ENCODE results near the gene SLC44A2. TPM values are rescaled to one million over a fixed set of nuclear protein-coding genes. Genes with fewer than 3 reads are reported as not detected.

Gene SLC44A2
- total and polyA plus RNA-seq, 2 experiments from 2014 or later: 43.2 to 65.0 TPM

GRCh38 chr19:10660346-10660745 is 35.0 kb downstream of the SLC44A2 start (continued):
- TF ChIP-seq CTCF (conservative IDR thresholded peaks at IDR 0.05; ENCODE audit: low read depth in 2 of 2) (no peak), ZNF114 (CRISPR knock-in tag; IDR thresholded peaks at IDR 0.05) (no peak), ETS1 (IDR thresholded peaks at IDR 0.05) (no peak), POLR2AphosphoS5 (IDR thresholded peaks at IDR 0.05; ENCODE audit: low read depth) (no peak), EZH2phosphoT487 (IDR thresholded peaks at IDR 0.05; ENCODE audit: unreplicated experiment) (no peak), REST (IDR thresholded peaks at IDR 0.05; ENCODE audit: unreplicated experiment) (no peak)

GRCh38 chr19:10661946-10662345 is 36.6 kb downstream of the SLC44A2 start:
- peaks cover 96% of the 10 kb centered on the region for H4K20me1 ChIP-seq (replicated peaks; ENCODE audit: insufficient read depth)
- TF ChIP-seq ZNF331 (CRISPR knock-in tag; IDR thresholded peaks at IDR 0.05; ENCODE audit: low read depth): no peak
- TF ChIP-seq EZH2 (IDR thresholded peaks at IDR 0.05; ENCODE audit: low read depth, unreplicated experiment): no peak
- no peak for TF ChIP-seq JUNB (IDR thresholded peaks at IDR 0.05; ENCODE audit: unreplicated experiment)
- TF ChIP-seq ETS1 (IDR thresholded peaks at IDR 0.05): no peak
- TF ChIP-seq EZH2phosphoT487 (IDR thresholded peaks at IDR 0.05; ENCODE audit: unreplicated experiment): no peak
- TF ChIP-seq POLR2AphosphoS5 (IDR thresholded peaks at IDR 0.05; ENCODE audit: low read depth): no peak
- no peak for TF ChIP-seq ZNF462 (CRISPR knock-in tag; IDR thresholded peaks at IDR 0.05)

More at GRCh38 chr19:10661946-10662345, 36.6 kb downstream of the SLC44A2 start:
- Mint-ChIP-seq H3K27ac (no peak overlapping the region), H3K4me1 (peaks cover 34% of the 10 kb centered on the region), H3K4me3 (no peak overlapping the region), H3K36me3 (ENCODE audit: low read depth) (peaks cover 75% of the 10 kb centered on the region), H3K9me3 (no peaks in the 10 kb centered on the region), H3K27me3 (ENCODE audit: insufficient read depth, low read depth, poor library complexity) (peaks cover 27% of the 10 kb centered on the region)
- H3K79me2 ChIP-seq (replicated peaks; ENCODE audit: insufficient read depth): peaks cover 100% of the 10 kb centered on the region
- DNase-seq (ENCODE audit: low spot score) (no peak), ATAC-seq (no peak)
- H3K4me2 ChIP-seq: peak overlapping the region; percentile 41
- peak overlapping the region; percentile 78 for H3K27ac ChIP-seq (ENCODE audit: low read depth)
- no peak overlapping the region; the same call in 1 of the 2 replicates for H3K4me3 ChIP-seq
- no peaks in the 10 kb centered on the region for H3K9me2 ChIP-seq (ENCODE audit: insufficient read depth)
- H3K36me3 ChIP-seq (ENCODE audit: insufficient read depth): peaks cover 70% of the 10 kb centered on the region
- peaks cover 50% of the 10 kb centered on the region for H3K4me1 ChIP-seq (ENCODE audit: insufficient read depth)
- H3K27me3 ChIP-seq (ENCODE audit: insufficient read depth): no peaks in the 10 kb centered on the region
- peaks cover 38% of the 10 kb centered on the region for H3F3A ChIP-seq (replicated peaks; ENCODE audit: low read depth)
- no peak overlapping the region for H2AFZ ChIP-seq
